ENCODE data around the gene ANAPC1. TPM values are rescaled to one million over a fixed set of nuclear protein-coding genes. Genes with fewer than 3 reads are reported as not detected.
"Not testable (repeated sequence)": the region's sequence is repeated elsewhere in the genome, so short reads cannot be mapped to it uniquely, and the experiment has no call there.

The ANAPC1 gene
- total RNA-seq, 1 experiment from 2014 or later = 52.6 TPM

GRCh38 chr2:111897630-111897923 is 13.6 kb upstream of the ANAPC1 start:
- DNase-seq (ENCODE audit: low read depth in 1 of 2, low spot score in 2 of 2) = no peak
- Histone ChIP-seq H3K4me1 (replicated peaks) (peaks cover 20% of the 10 kb centered on the region), H3K27ac (no peak overlapping the region)

DNA sequence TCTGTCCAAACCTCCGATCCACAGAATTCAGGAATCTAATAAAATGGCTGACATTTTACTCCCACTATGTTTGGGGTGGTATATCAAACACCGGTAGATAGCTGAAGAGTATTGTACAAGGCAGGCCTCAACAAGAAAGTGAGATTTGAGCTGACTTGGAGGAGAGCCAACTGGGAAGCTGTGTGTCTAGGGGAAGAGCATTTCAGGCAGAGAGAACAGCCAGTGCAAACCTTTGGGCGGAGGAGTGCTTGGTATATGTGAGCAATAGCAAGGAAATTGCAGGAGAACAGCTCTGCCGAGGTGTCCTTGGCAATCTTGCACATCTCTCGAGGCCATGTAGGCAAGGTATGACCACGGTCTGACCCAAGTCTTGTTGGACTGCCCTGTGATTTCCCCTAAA is 12.6 kb upstream of the ANAPC1 start:
- Histone ChIP-seq H3K4me1 (replicated peaks) (peaks cover 20% of the 10 kb centered on the region), H3K4me3 (no peak overlapping the region), H3K36me3 (no peaks in the 10 kb centered on the region), H3K9me3 (replicated peaks) (no peaks in the 10 kb centered on the region), H3K27me3 (replicated peaks) (peaks cover 66% of the 10 kb centered on the region), H3K27ac (no peak overlapping the region)
- DNase-seq (ENCODE audit: low read depth in 1 of 2, low spot score in 2 of 2) = no peak

More at GRCh38 chr2:111897630-111897923, 13.6 kb upstream of the ANAPC1 start:
- Histone ChIP-seq H3K4me3 (peak overlapping the region; percentile 32), H3K9me3 (replicated peaks) (no peaks in the 10 kb centered on the region), H3K27me3 (replicated peaks) (peaks cover 75% of the 10 kb centered on the region), H3K36me3 (no peaks in the 10 kb centered on the region)

DNA sequence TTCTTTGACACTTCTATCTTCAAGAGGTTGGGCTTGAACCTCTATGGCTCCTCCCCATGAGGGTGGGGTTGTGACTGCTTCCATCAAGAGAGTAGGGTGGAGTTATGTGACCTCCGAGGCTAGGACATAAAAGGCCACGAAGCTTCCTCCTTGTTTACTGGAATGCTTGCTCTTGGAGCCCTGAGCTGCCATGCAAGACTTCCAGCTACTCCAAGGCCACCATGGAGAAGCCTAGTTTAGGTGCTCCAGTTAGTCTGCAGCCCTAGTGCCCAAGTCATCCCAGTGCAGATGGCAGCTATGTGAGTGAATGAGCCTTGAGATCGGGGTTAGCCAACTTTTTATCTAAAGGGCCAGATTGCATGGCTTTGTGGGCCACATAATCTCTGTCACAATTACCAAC is 12.0 kb upstream of the ANAPC1 start:
- Histone ChIP-seq H3K9me3 (replicated peaks) (no peaks in the 10 kb centered on the region), H3K27me3 (replicated peaks) (peaks cover 61% of the 10 kb centered on the region), H3K27ac (no peak overlapping the region), H3K36me3 (no peaks in the 10 kb centered on the region), H3K4me1 (replicated peaks) (peaks cover 20% of the 10 kb centered on the region), H3K4me3 (no peak overlapping the region)
- no peak for DNase-seq (ENCODE audit: low read depth in 1 of 2, low spot score in 2 of 2)

GRCh38 chr2:111884592-111884964 is 585 bp upstream of the ANAPC1 start:
- peaks cover 6% of the 10 kb centered on the region for H3K36me3 ChIP-seq
- no peaks in the 10 kb centered on the region; the same call in 1 of the 2 replicates for H3K27me3 ChIP-seq (replicated peaks)
- H3K4me3 ChIP-seq = peak overlapping the region; percentile 94
- DNase-seq (ENCODE audit: low read depth in 1 of 2, low spot score in 2 of 2) = no peak
- H3K4me1 ChIP-seq (replicated peaks) = no peaks in the 10 kb centered on the region; the same call in 1 of the 2 replicates
- no peaks in the 10 kb centered on the region; the same call in 1 of the 2 replicates for H3K9me3 ChIP-seq (replicated peaks)
- H3K27ac ChIP-seq = peak overlapping the region; percentile 56; the same call in 1 of the 2 replicates

- DNase-seq (ENCODE audit: low read depth in 1 of 2, low spot score in 2 of 2) = not testable (repeated sequence)
Measured at GRCh38 chr2:111872806-111873205, 11.2 kb downstream of the ANAPC1 start.

GRCh38 chr2:111865124-111865523 is 18.9 kb downstream of the ANAPC1 start:
- H3K4me3 ChIP-seq; DNase-seq (ENCODE audit: low read depth in 1 of 2, low spot score in 2 of 2); H3K9me3 ChIP-seq (replicated peaks); H3K27ac ChIP-seq; H3K27me3 ChIP-seq (replicated peaks); H3K36me3 ChIP-seq; H3K4me1 ChIP-seq (replicated peaks): not testable (repeated sequence)

More at GRCh38 chr2:111872806-111873205, 11.2 kb downstream of the ANAPC1 start:
- H3K9me3 ChIP-seq (replicated peaks); H3K27ac ChIP-seq; H3K4me1 ChIP-seq (replicated peaks); H3K36me3 ChIP-seq; H3K27me3 ChIP-seq (replicated peaks); H3K4me3 ChIP-seq: not testable (repeated sequence)

DNA sequence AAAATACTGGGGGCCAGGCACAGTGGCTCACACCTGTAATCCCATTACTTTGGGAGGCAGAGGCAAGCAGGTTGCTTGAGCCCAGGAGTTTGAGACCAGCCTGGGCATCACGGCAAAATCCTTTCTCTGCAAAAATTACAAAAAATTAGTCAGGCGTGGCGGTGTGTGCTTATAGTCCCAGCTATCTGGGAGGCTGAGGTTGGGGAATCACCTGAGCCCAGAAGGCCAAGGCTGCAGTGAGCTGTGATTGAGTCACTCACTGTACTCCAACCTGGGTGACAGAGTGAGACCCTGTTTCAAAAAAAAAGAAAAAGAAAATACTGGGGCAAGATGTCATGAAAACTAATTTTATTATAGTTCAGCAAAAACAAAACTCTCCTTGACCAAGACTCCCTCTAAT is 24.0 kb downstream of the ANAPC1 start:
- H3K9me3 ChIP-seq (replicated peaks); H3K27me3 ChIP-seq (replicated peaks); DNase-seq (ENCODE audit: low read depth in 1 of 2, low spot score in 2 of 2); H3K36me3 ChIP-seq; H3K4me1 ChIP-seq (replicated peaks); H3K4me3 ChIP-seq; H3K27ac ChIP-seq: not testable (repeated sequence)

- not testable (repeated sequence) for H3K4me1 ChIP-seq (replicated peaks); H3K27ac ChIP-seq; H3K36me3 ChIP-seq; H3K27me3 ChIP-seq (replicated peaks); H3K4me3 ChIP-seq; H3K9me3 ChIP-seq (replicated peaks); DNase-seq (ENCODE audit: low read depth in 1 of 2, low spot score in 2 of 2)
Measured at GRCh38 chr2:111852544-111852943, 31.4 kb downstream of the ANAPC1 start.

DNA sequence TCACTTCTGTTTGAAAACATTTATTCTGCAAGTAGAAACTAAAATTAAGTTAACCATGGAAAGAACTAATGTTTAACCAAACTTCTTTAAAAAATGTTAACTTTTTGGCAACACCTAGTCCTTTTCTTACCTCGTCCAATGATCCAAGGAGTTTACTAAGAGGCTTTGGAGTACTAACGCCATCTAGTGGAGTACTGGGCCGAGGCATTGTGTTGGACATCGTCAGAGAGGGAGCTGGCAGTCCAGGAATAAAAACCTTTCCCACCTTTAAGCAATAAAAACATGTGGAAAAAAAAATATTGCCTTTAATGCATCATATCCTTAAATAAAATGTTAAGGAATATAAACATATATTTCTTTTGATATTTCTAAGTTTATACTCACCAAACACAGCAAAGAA is 33.3 kb downstream of the ANAPC1 start:
- not testable (repeated sequence) for H3K4me1 ChIP-seq (replicated peaks); DNase-seq (ENCODE audit: low read depth in 1 of 2, low spot score in 2 of 2); H3K27ac ChIP-seq; H3K9me3 ChIP-seq (replicated peaks); H3K27me3 ChIP-seq (replicated peaks); H3K4me3 ChIP-seq; H3K36me3 ChIP-seq

GRCh38 chr2:111839625-111840282 is 44.2 kb downstream of the ANAPC1 start:
- H3K4me3 ChIP-seq; H3K27me3 ChIP-seq (replicated peaks); DNase-seq (ENCODE audit: low read depth in 1 of 2, low spot score in 2 of 2); H3K36me3 ChIP-seq; H3K4me1 ChIP-seq (replicated peaks); H3K9me3 ChIP-seq (replicated peaks); H3K27ac ChIP-seq: not testable (repeated sequence)

DNA sequence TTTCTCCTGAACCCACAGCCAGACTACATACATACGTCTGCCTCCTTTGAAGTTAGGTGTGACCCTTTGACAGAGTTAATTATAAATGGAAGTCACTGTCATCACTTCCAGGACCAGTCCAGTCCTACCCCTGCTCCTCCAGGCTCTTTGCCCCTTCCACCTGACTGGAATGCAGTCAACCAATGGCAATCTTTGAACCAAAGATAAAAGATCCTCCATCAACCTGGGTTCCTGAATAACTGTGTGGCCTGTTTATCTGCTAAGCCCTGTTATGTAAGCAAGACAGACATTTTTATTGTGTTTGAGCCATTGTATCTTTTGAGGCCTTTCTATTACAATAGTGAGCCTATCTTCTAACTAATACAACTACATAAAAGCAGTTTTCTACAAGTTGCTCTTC is 45.0 kb downstream of the ANAPC1 start:
- DNase-seq (ENCODE audit: low read depth in 1 of 2, low spot score in 2 of 2); H3K36me3 ChIP-seq; H3K9me3 ChIP-seq (replicated peaks); H3K4me1 ChIP-seq (replicated peaks); H3K27me3 ChIP-seq (replicated peaks); H3K4me3 ChIP-seq; H3K27ac ChIP-seq: not testable (repeated sequence)

DNA sequence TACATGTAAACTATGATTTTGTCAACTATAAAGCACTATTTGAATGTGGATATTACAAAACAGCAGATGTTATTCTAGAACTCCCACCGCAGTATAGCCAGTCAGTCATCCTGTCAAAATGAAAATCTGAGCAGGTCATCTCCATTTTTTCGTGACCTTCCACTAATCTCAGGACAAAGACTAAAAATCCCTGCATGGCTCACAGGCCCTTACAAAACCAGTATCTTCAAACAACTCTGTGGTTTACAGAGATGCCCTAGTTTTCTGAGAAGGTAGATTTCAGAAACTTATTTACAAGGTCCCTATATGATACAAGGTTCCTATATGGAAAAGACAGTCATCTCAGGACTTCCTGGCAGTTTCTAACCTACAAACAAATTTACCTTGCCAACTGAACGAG is 49.8 kb downstream of the ANAPC1 start:
- H3K27ac ChIP-seq; H3K27me3 ChIP-seq (replicated peaks); H3K4me1 ChIP-seq (replicated peaks); H3K9me3 ChIP-seq (replicated peaks); H3K36me3 ChIP-seq; H3K4me3 ChIP-seq; DNase-seq (ENCODE audit: low read depth in 1 of 2, low spot score in 2 of 2): not testable (repeated sequence)

GRCh38 chr2:111830479-111830878 is 53.5 kb downstream of the ANAPC1 start:
- not testable (repeated sequence) for H3K27me3 ChIP-seq (replicated peaks); H3K36me3 ChIP-seq; H3K4me3 ChIP-seq; H3K9me3 ChIP-seq (replicated peaks); H3K27ac ChIP-seq; DNase-seq (ENCODE audit: low read depth in 1 of 2, low spot score in 2 of 2); H3K4me1 ChIP-seq (replicated peaks)

DNA sequence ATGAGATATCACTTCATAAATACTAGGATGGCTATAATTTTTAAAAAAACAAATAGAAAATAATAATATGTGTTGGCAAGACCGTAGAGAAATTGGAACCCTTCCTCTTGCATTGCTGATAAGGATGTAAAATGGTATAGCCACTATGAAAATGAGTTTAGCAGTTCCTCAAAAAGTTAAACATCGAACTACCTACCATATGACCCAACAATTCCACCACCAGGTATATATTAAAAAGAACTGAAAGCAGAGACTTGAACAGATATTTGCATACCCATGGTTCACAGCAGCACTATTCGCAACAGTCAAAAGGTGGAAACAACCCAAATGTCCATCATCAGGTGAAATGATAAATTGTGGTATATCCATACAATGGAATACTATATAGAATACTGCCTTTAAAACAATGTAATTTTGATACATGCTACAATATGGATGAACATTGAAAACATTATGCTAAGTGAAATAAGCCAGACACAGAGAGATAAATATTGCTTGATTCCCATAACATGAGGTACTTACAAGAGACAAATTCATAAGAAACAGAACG is 55.7 kb downstream of the ANAPC1 start:
- H3K4me3 ChIP-seq; H3K9me3 ChIP-seq (replicated peaks); DNase-seq (ENCODE audit: low read depth in 1 of 2, low spot score in 2 of 2); H3K27ac ChIP-seq; H3K27me3 ChIP-seq (replicated peaks); H3K36me3 ChIP-seq; H3K4me1 ChIP-seq (replicated peaks): not testable (repeated sequence)
